ENCODE results near the gene ABCA12. TPM values are rescaled to one million over a fixed set of nuclear protein-coding genes. Genes with fewer than 3 reads are reported as not detected.
A peak's percentile ranks its signal among the peaks of the same experiment; 100 is the strongest.

Gene ABCA12
- total and polyA plus RNA-seq, 2 of the 8 experiments (the other 6 are each of a cell fraction or from before 2014, with no cell fraction given): not detected

GRCh38 chr2:214904634-214905033 is 233.8 kb downstream of the ABCA12 start:
- H3K27ac ChIP-seq (ENCODE audit: low read depth, low read length): no peak overlapping the region
- H3K18ac ChIP-seq (ENCODE audit: extremely low read depth, low read length): peak overlapping the region; percentile 24; the same call in 1 of the 2 replicates
- H3K9ac ChIP-seq (replicated peaks in 1 of 4; ENCODE audit: extremely low read depth in 1 of 4, low read depth in 3 of 4, low read length in 3 of 4): no peak overlapping the region
- no peaks in the 10 kb centered on the region for H4K20me1 ChIP-seq (replicated peaks in 1 of 2; ENCODE audit: control insufficient read depth in 1 of 2, insufficient read depth in 2 of 2, low read length in 2 of 2)
- H2AFZ ChIP-seq (ENCODE audit: low read length): no peak overlapping the region
- H2BK20ac ChIP-seq (ENCODE audit: low read length): no peak overlapping the region
- H3K23ac ChIP-seq (ENCODE audit: insufficient read length): no peak overlapping the region
- H3K36me3 ChIP-seq (ENCODE audit: control insufficient read depth in 2 of 4, insufficient read depth in 4 of 4, low read length in 3 of 4): no peaks in the 10 kb centered on the region
- no peak overlapping the region for H2BK15ac ChIP-seq (ENCODE audit: low read length)
- H2BK5ac ChIP-seq (ENCODE audit: low read depth, low read length): no peak overlapping the region
- FAIRE-seq: no peak
- no peak overlapping the region for H2BK12ac ChIP-seq (ENCODE audit: low read depth, low read length)
- no peak overlapping the region for H3K14ac ChIP-seq (ENCODE audit: insufficient read length)
- H2BK120ac ChIP-seq (replicated peaks; ENCODE audit: low read depth, low read length): no peak overlapping the region
- TF ChIP-seq RAD21 (IDR thresholded peaks at IDR 0.05 in 1 of 2, conservative IDR thresholded peaks at IDR 0.05 in 1 of 2; ENCODE audit: low read depth in 2 of 2, low read length in 2 of 2): peak in 1 of 2 experiments; percentile 31; a peak in 1 of 4 replicates
- TF ChIP-seq ATF2 (IDR thresholded peaks at IDR 0.05; ENCODE audit: low read length): no peak
- TF ChIP-seq SAP30 (IDR thresholded peaks at IDR 0.05; ENCODE audit: insufficient read depth, insufficient replicate concordance, low read length): no peak
- no peak for TF ChIP-seq RFX5 (IDR thresholded peaks at IDR 0.05; ENCODE audit: borderline replicate concordance, low read depth, low read length)
- TF ChIP-seq POLR2AphosphoS5 (IDR thresholded peaks at IDR 0.05; ENCODE audit: low read depth, low read length): no peak
- no peak for TF ChIP-seq CBX5 (IDR thresholded peaks at IDR 0.05; ENCODE audit: low read depth, low read length)
- TF ChIP-seq CEBPB (IDR thresholded peaks at IDR 0.05; ENCODE audit: low read depth, low read length): no peak
- ChIA-PET CTCF (ENCODE audit: partially characterized antibody) (interaction anchor here (1.1 to 1.2 kb wide), 2 partner anchors 74 to 923 kb away, joined by 3 read pairs; no protein-coding TSS in a partner anchor), POLR2A (ENCODE audit: partially characterized antibody) (no interaction called here)
- no peak overlapping the region for H2AK5ac ChIP-seq (ENCODE audit: low read depth, low read length)
- no peaks in the 10 kb centered on the region for H3K27me3 ChIP-seq (replicated peaks in 1 of 4; ENCODE audit: control insufficient read depth in 3 of 4, extremely low read depth in 1 of 4, insufficient read depth in 3 of 4, low read length in 3 of 4)
- H3K23me2 ChIP-seq (ENCODE audit: low read depth, low read length): no peaks in the 10 kb centered on the region
- H3K4me1 ChIP-seq (replicated peaks in 1 of 4; ENCODE audit: control insufficient read depth in 3 of 4, insufficient read depth in 4 of 4, low read length in 3 of 4): peaks cover 0 to 3% (median 0%) of the 10 kb centered on the region in 4 experiments; a peak in 2 of 7 replicates
- H3K4ac ChIP-seq (replicated peaks; ENCODE audit: insufficient read length, low read depth, low read length): no peak overlapping the region
- H3K4me2 ChIP-seq (ENCODE audit: insufficient read depth in 1 of 2, low read depth in 2 of 2, low read length in 2 of 2): 0 out of 4 replicates have a peak overlapping the region, but pooled peaks of 1 of the 2 experiments have one; percentile 13
- H4K5ac ChIP-seq (ENCODE audit: insufficient read length, low read depth, low read length): no peak overlapping the region
- H3K79me1 ChIP-seq (ENCODE audit: low read depth, low read length): no peaks in the 10 kb centered on the region
- H3K4me3 ChIP-seq (ENCODE audit: extremely low read depth in 1 of 4, insufficient read depth in 2 of 4, low read depth in 3 of 4, low read length in 4 of 4): no peak overlapping the region
- H3K9me3 ChIP-seq (ENCODE audit: insufficient read depth in 2 of 2, low read depth in 1 of 2, low read length in 1 of 2): peaks cover 0 to 2% of the 10 kb centered on the region in 2 experiments; a peak in 2 of 4 replicates
- peak in 1 of 2 experiments; percentile 13 for DNase-seq (ENCODE audit: low read depth in 1 of 2, low spot score in 2 of 2)
- no peak overlapping the region for H4K91ac ChIP-seq (replicated peaks; ENCODE audit: insufficient read length, low read length)
- no peaks in the 10 kb centered on the region for H3K79me2 ChIP-seq (ENCODE audit: control insufficient read depth in 1 of 2, insufficient read depth in 2 of 2, low read length in 2 of 2)
- WGBS, 2 experiments (ENCODE audit: extremely low coverage in 1 of 2, insufficient coverage in 1 of 2, insufficient read length in 1 of 2, insufficient replicate concordance in 2 of 2, low coverage in 1 of 2, low lambda C conversion rate in 2 of 2, missing lambda C conversion rate in 1 of 2): 69% methylated on average over 6 of the region's 6 CpGs; no CpG with 5 or more reads in 1 of the 2 experiments
- no peak overlapping the region for H4K8ac ChIP-seq (ENCODE audit: extremely low read depth, insufficient read depth, low read length)
- H3K56ac ChIP-seq (replicated peaks; ENCODE audit: insufficient read length, low read depth, low read length): no peak overlapping the region
